ENCODE data around the gene CBY3. TPM values are rescaled to one million over a fixed set of nuclear protein-coding genes. Genes with fewer than 3 reads are reported as not detected.
A peak's percentile ranks its signal among the peaks of the same experiment; 100 is the strongest.
"Not testable (repeated sequence)": the region's sequence is repeated elsewhere in the genome, so short reads cannot be mapped to it uniquely, and the experiment has no call there.

The CBY3 gene
- total and polyA plus RNA-seq, 3 donors from 2014 or later: 6.4 to 12.8 (median 7.8) TPM

DNA sequence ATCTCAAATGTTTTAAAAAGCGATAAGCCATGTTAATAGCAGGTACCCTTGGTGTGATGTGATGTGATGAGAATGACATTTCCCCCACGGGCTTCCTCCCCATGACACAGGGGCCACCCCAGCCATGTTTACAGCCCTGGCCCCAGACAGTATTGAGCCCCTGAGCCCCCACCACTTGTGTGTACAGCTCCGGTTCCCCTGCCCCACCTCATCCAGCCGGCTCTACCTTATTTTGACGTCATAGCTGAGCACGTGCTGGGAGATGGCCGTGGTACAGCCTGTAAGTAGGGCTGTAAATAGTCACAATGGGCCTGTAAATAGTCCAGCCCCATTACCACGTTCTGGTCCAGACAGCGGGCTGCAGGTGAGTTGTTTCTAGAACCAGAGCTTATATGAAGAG is 32.4 kb downstream of the CBY3 start:
- Histone ChIP-seq H3K27ac (no peak overlapping the region), H3K36me3 (ENCODE audit: low read depth, missing control alignments) (no peaks in the 10 kb centered on the region), H3K9me3 (no peaks in the 10 kb centered on the region), H3K4me1 (no peaks in the 10 kb centered on the region), H3K4me3 (no peak overlapping the region), H3K27me3 (no peaks in the 10 kb centered on the region)
- WGBS, 2 donors: 85 to 90% methylated on average over 9 of the region's 9 CpGs
- TF ChIP-seq, protein P1, sequence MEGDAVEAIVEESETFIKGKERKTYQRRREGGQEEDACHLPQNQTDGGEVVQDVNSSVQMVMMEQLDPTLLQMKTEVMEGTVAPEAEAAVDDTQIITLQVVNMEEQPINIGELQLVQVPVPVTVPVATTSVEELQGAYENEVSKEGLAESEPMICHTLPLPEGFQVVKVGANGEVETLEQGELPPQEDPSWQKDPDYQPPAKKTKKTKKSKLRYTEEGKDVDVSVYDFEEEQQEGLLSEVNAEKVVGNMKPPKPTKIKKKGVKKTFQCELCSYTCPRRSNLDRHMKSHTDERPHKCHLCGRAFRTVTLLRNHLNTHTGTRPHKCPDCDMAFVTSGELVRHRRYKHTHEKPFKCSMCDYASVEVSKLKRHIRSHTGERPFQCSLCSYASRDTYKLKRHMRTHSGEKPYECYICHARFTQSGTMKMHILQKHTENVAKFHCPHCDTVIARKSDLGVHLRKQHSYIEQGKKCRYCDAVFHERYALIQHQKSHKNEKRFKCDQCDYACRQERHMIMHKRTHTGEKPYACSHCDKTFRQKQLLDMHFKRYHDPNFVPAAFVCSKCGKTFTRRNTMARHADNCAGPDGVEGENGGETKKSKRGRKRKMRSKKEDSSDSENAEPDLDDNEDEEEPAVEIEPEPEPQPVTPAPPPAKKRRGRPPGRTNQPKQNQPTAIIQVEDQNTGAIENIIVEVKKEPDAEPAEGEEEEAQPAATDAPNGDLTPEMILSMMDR (IDR thresholded peaks at IDR 0.05): no peak
- TF ChIP-seq POLR2A (IDR thresholded peaks at IDR 0.05): no peak
- intact Hi-C loops (cut with DNase I; ENCODE audit: low total_unique reads): no loop called here
- DNase-seq: no peak

DNA sequence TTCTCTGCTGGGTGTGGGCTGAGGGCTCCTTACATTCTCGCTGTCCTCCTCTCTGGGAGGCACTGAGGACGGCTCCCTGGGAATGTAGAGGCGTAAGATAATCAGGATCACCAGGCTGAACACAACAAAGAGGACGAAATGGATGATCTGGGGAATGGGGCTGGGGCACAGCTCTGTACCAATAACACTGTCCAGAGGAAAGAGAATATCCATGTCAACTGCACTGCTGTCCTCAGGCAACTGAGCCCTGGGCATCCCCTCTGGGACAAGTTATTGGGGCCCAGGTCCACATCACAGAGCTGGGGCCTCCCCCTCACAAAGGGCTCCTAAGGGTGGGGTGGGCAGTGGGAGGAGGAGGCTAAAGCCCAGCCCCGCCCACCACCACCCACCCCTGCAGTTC is 36.1 kb downstream of the CBY3 start:
- intact Hi-C loops (cut with DNase I; ENCODE audit: low total_unique reads); H3K27me3 ChIP-seq; H3K4me3 ChIP-seq; H3K4me1 ChIP-seq; H3K36me3 ChIP-seq (ENCODE audit: low read depth, missing control alignments); H3K27ac ChIP-seq; DNase-seq; H3K9me3 ChIP-seq: not testable (repeated sequence)
- WGBS, 2 donors: 73 to 86% methylated on average over 5 of the region's 5 CpGs

DNA sequence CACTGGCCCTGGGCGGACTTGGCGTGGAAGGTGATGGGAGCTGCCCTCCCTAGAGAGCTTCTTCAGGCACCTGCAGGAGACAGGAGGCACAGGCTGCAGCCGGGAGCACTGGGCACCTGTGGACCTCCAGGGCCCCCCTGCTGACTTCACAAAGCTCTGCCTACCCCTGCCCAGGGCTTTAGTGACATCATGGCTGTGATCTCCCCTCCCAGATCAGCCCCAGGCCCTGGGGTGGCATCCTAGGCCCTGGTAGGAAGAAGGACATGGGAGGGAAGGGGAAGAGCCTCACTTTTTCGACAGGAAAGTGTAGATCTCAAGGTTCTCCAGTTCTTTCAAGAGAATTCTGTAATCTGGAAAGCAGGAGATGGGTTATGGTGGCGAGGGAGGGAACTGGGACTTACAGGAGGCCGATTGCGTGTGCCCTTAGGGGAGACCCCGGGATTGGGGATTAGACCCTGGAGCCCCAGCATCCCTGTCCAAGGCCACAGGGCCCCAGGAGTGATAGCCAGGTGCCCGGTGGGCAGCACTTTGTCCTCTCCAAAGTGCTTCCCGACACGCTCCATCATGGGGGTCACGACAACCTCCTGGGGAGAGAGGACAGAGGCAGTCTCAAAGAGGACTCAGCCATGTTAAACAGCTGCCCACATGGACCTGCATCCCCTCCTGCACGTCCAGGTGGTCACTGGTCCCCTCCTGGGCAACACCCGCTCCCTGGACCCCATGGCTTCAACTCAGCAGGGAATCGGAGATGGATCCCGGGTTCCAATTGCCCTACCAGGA is 37.5 kb downstream of the CBY3 start:
- H3K27ac ChIP-seq; H3K36me3 ChIP-seq (ENCODE audit: low read depth, missing control alignments); intact Hi-C loops (cut with DNase I; ENCODE audit: low total_unique reads); H3K27me3 ChIP-seq; H3K4me1 ChIP-seq; H3K4me3 ChIP-seq; H3K9me3 ChIP-seq; DNase-seq: not testable (repeated sequence)
- WGBS, 2 donors: 81 to 92% methylated on average over 10 to 14 of the region's 16 CpGs

DNA sequence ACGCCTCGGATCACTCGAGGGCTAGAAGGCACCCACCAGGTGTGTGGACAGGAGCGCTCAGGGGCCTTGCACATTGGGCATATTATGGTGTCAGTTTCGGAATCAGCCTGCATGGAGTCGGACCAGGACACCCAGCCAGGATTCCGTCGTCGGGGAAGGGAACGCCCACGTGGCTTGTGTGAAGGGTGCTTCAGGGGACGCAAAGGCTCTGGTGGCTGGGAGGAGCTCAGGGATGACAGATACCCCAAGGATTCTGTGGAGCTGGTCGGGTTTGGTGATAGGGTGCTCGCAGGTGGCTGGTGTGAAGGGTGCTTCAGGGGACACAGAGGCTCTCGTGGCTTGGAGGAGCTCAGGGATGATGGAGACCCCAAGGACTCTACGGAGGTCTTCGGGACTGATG is 38.2 kb downstream of the CBY3 start:
- WGBS, 2 donors: 89 to 91% methylated on average over 14 to 16 of the region's 17 CpGs
- intact Hi-C loops (cut with DNase I; ENCODE audit: low total_unique reads); H3K27me3 ChIP-seq; H3K9me3 ChIP-seq; H3K27ac ChIP-seq; DNase-seq; H3K36me3 ChIP-seq (ENCODE audit: low read depth, missing control alignments); H3K4me3 ChIP-seq; H3K4me1 ChIP-seq: not testable (repeated sequence)

DNA sequence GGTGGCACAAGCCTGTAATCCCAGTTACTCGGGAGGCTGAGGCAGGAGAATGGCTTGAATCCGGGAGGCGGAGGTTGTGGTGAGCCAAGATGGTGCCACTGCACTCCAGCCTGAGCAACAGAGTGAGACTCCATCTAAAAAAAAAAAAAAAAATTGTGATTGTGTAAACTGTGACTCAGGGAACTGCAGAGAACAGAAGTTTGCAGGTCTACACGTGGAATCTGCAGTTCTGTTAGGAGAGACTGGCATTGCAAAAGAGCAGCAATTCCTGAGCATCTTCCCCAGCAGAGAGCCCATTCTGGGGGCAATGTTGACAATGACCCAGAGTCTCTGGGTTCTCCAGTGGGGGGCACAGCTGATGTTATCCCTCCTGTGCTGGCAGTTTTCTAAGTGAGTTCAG is 39.1 kb downstream of the CBY3 start:
- H3K4me1 ChIP-seq; H3K27me3 ChIP-seq; H3K4me3 ChIP-seq; H3K27ac ChIP-seq; H3K36me3 ChIP-seq (ENCODE audit: low read depth, missing control alignments); DNase-seq; H3K9me3 ChIP-seq; intact Hi-C loops (cut with DNase I; ENCODE audit: low total_unique reads): not testable (repeated sequence)
- WGBS, 2 donors: no CpG with 5 or more reads among the region's 4 CpGs

DNA sequence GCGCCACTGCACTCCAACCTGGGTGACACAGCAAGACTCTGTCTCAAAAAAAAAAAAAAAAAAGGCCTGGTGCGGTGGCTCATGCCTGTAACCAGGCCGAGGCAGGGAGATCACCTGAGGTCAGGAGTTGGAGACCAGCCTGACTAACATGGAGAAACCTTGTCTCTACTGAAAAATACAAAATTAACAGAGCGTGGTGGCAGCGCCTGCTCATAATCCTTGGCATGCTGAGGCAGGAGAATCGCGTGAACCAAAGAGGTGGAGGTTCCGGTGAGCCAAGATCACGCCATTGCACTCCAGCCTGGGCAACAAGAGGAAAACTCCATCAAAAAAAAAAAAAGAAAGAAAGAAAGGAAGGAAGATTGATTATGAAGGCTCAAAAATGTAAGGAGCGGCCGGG is 41.5 kb downstream of the CBY3 start:
- DNase-seq; H3K4me3 ChIP-seq; H3K4me1 ChIP-seq; H3K36me3 ChIP-seq (ENCODE audit: low read depth, missing control alignments); intact Hi-C loops (cut with DNase I; ENCODE audit: low total_unique reads); H3K27me3 ChIP-seq; H3K9me3 ChIP-seq; H3K27ac ChIP-seq: not testable (repeated sequence)
- WGBS, 2 donors: 91 to 94% methylated on average over 11 of the region's 11 CpGs

DNA sequence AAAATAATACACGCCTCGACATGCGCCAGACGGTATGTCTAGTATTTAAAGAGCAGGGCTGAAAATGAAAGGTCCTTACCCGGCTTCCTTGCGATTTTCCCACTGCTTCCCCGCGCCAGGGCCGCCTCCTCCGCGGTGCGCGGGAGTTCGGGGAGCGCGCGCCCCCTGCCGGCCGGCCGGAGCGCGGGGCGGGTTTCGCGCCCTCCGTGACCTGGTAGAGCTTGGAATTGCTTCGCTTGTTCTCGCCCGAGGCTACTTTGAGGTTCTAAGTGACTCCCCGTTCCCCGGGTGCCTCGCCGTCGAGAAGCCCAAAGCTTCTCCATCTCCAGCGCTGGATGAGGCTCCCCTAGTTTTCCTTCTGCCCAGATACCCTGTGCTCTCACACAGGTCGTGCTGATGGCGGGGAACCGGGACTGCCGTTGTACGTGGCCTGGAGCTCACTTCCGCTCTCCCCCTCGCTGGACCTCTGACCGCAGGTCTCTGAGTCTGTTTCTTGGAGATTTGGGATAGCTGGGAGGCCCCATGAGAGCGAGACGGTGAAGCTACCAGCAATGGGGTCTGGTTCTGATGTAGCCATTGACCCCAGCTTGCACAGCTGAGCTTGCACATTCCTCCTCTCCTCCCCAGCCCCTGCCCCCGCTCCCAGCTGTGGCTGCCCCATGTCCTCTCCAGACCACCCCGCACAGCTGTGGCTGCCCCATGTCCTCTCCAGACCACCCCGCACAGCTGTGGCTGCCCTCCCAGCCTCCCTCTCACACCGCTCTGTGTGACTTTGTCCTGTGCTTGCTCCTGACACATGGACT is 46.3 kb downstream of the CBY3 start:
- DNase-seq; intact Hi-C loops (cut with DNase I; ENCODE audit: low total_unique reads); H3K4me1 ChIP-seq; H3K9me3 ChIP-seq; H3K27ac ChIP-seq; H3K27me3 ChIP-seq; H3K4me3 ChIP-seq; H3K36me3 ChIP-seq (ENCODE audit: low read depth, missing control alignments): not testable (repeated sequence)
- 0% methylated on average over 5 of the region's 49 CpGs; no CpG with 5 or more reads in 1 of the 2 donors for WGBS, 2 donors

DNA sequence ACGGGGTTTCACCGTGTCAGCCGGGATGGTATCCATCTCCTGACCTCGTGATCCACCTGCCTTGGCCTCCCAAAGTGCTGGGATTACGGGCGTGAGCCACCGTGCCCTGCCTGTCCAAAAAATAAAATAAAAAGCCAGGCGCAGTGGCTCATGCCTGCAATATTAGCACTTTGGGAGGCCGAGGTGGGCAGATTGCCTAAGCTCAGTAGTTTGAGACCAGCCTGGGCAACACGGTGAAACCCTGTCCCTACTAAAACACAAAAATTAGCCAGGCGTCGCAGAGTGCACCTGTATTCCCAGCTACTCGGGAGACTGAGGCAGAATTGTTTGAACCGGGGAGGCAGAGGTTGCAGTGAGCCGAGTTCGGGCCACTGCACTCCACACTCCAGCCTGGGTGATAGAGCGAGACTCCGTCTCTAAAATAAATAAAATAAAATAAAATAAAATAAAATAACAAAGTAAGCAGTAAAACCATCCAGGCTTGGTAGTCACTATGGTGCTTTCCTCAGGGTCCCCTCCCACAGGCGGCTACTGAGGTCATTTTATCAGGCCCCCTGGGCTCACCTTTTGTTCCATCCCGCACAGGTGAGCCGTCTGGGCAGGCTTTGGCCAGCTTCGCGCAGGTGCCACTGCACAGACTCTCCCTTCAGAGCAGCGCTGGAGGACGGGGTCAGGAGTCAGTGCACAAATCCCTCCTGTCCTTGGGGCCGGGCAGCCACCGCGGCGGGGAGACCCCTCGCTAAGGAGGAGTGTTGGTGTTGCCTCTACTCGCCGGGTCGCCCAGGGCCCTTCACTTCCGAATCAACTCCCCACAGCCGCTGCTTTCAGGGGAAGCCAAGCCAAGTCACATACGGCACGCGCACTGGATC is 47.1 kb downstream of the CBY3 start:
- H3K9me3 ChIP-seq; H3K27me3 ChIP-seq; intact Hi-C loops (cut with DNase I; ENCODE audit: low total_unique reads); H3K27ac ChIP-seq; DNase-seq; H3K36me3 ChIP-seq (ENCODE audit: low read depth, missing control alignments); H3K4me1 ChIP-seq: not testable (repeated sequence)
- peak overlapping the region in 1 of 2 donors; percentile 34 for H3K4me3 ChIP-seq
- 38 to 46% methylated on average over 17 to 23 of the region's 38 CpGs for WGBS, 2 donors

Measured in testis (tissue), 3 donors.